ENCODE measurements around the gene GPR176.

Gene GPR176

GRCh38 chr15:39789736-39790135, 130.3 kb downstream of the GPR176 start:
- DNase-seq (ENCODE audit: low read depth): peak; percentile 34
- no peak for TF ChIP-seq CTCF (conservative IDR thresholded peaks at IDR 0.05; ENCODE audit: low read depth, low read length)

GRCh38 chr15:39788800-39789565, 131.1 kb downstream of the GPR176 start:
- no peak overlapping the region for H3K4me3 ChIP-seq (ENCODE audit: low read depth, low read length)
- DNase-seq (ENCODE audit: low read depth): peak; percentile 67
- no peak for TF ChIP-seq CTCF (conservative IDR thresholded peaks at IDR 0.05; ENCODE audit: low read depth, low read length)

More at GRCh38 chr15:39789736-39790135, 130.3 kb downstream of the GPR176 start:
- H3K4me3 ChIP-seq (ENCODE audit: low read depth, low read length): no peak overlapping the region

- H3K4me3 ChIP-seq (ENCODE audit: low read depth, low read length): no peak overlapping the region
- no peak for TF ChIP-seq CTCF (conservative IDR thresholded peaks at IDR 0.05; ENCODE audit: low read depth, low read length)
- peak; percentile 68 for DNase-seq (ENCODE audit: low read depth)
Observed at GRCh38 chr15:39788108-39788507, 132.0 kb downstream of the GPR176 start.

GRCh38 chr15:39787479-39787878, 132.6 kb downstream of the GPR176 start:
- H3K4me3 ChIP-seq (ENCODE audit: low read depth, low read length): no peak overlapping the region
- peak; percentile 58 for DNase-seq (ENCODE audit: low read depth)
- no peak for TF ChIP-seq CTCF (conservative IDR thresholded peaks at IDR 0.05; ENCODE audit: low read depth, low read length)

- H3K4me3 ChIP-seq (ENCODE audit: low read depth, low read length): no peak overlapping the region
- peak; percentile 83 for DNase-seq (ENCODE audit: low read depth)
- peak; percentile 71 for TF ChIP-seq CTCF (conservative IDR thresholded peaks at IDR 0.05; ENCODE audit: low read depth, low read length)
Observed at GRCh38 chr15:39786447-39787056, 133.5 kb downstream of the GPR176 start.

- no peak overlapping the region for H3K4me3 ChIP-seq (ENCODE audit: low read depth, low read length)
- TF ChIP-seq CTCF (conservative IDR thresholded peaks at IDR 0.05; ENCODE audit: low read depth, low read length): no peak
- no peak for DNase-seq (ENCODE audit: low read depth)
Observed at GRCh38 chr15:39785841-39786240, 134.2 kb downstream of the GPR176 start.

Data from choroid plexus epithelial cell (primary cell).